Measurements from ENCODE around the gene COQ8A.
"Not testable (repeated sequence)": the region's sequence is repeated elsewhere in the genome, so short reads cannot be mapped to it uniquely, and the experiment has no call there.

COQ8A gene

GRCh38 chr1:226929260-226930111, 10.6 kb upstream of the COQ8A start:
- DNase-seq, result not testable (repeated sequence)

GRCh38 chr1:226934483-226935237, 5.4 kb upstream of the COQ8A start:
- no peak for DNase-seq

- no peak for DNase-seq
Measured at GRCh38 chr1:226937940-226938725, 2.0 kb upstream of the COQ8A start.

GRCh38 chr1:226938903-226939437, 1.1 kb upstream of the COQ8A start:
- DNase-seq, result no peak

- no peak for DNase-seq
Measured at GRCh38 chr1:226939438-226940028, 561 bp upstream of the COQ8A start.

GRCh38 chr1:226940806-226941067, 643 bp downstream of the COQ8A start:
- DNase-seq, result no peak

- no peak for DNase-seq
Measured at GRCh38 chr1:226942392-226942791, 2.3 kb downstream of the COQ8A start.

- DNase-seq, result no peak
Measured at GRCh38 chr1:226943156-226943555, 3.1 kb downstream of the COQ8A start.

GRCh38 chr1:226943927-226944326, 3.8 kb downstream of the COQ8A start:
- DNase-seq, result no peak

- DNase-seq, result peak; percentile 28
Measured at GRCh38 chr1:226945106-226945857, 5.2 kb downstream of the COQ8A start.

GRCh38 chr1:226945858-226946245, 5.8 kb downstream of the COQ8A start:
- DNase-seq, result no peak

GRCh38 chr1:226946285-226946684, 6.2 kb downstream of the COQ8A start:
- DNase-seq, result no peak

GRCh38 chr1:226946841-226947240, 6.7 kb downstream of the COQ8A start:
- DNase-seq, result peak; percentile 53

GRCh38 chr1:226948051-226948450, 8.0 kb downstream of the COQ8A start:
- no peak for DNase-seq

GRCh38 chr1:226948480-226948879, 8.4 kb downstream of the COQ8A start:
- DNase-seq, result no peak

GRCh38 chr1:226948996-226949395, 8.9 kb downstream of the COQ8A start:
- no peak for DNase-seq

GRCh38 chr1:226949401-226949800, 9.3 kb downstream of the COQ8A start:
- DNase-seq, result no peak

GRCh38 chr1:226950316-226950715, 10.2 kb downstream of the COQ8A start:
- no peak for DNase-seq

- DNase-seq, result no peak
Measured at GRCh38 chr1:226950871-226951270, 10.8 kb downstream of the COQ8A start.

- no peak for DNase-seq
Measured at GRCh38 chr1:226951286-226952117, 11.4 kb downstream of the COQ8A start.

- no peak for DNase-seq
Measured at GRCh38 chr1:226952118-226952441, 12.0 kb downstream of the COQ8A start.

All from NCI-H446 treated with DMSO at 0.1 percent for 48 hours (cell line).